Measurements from ENCODE around the gene L3MBTL3. TPM values are rescaled to one million over a fixed set of nuclear protein-coding genes. Genes with fewer than 3 reads are reported as not detected.

L3MBTL3 gene
- total RNA-seq, 2 donors from 2014 or later = 1.8 to 3.1 TPM

- DNase-seq (ENCODE audit: low spot score) = no peak
- Histone ChIP-seq H3K4me3 (no peak overlapping the region), H3K27ac (no peak overlapping the region), H3K4me1 (no peaks in the 10 kb centered on the region), H3K9me3 (no peaks in the 10 kb centered on the region), H3K27me3 (no peaks in the 10 kb centered on the region), H3K36me3 (no peaks in the 10 kb centered on the region)
- TF ChIP-seq, protein P1, sequence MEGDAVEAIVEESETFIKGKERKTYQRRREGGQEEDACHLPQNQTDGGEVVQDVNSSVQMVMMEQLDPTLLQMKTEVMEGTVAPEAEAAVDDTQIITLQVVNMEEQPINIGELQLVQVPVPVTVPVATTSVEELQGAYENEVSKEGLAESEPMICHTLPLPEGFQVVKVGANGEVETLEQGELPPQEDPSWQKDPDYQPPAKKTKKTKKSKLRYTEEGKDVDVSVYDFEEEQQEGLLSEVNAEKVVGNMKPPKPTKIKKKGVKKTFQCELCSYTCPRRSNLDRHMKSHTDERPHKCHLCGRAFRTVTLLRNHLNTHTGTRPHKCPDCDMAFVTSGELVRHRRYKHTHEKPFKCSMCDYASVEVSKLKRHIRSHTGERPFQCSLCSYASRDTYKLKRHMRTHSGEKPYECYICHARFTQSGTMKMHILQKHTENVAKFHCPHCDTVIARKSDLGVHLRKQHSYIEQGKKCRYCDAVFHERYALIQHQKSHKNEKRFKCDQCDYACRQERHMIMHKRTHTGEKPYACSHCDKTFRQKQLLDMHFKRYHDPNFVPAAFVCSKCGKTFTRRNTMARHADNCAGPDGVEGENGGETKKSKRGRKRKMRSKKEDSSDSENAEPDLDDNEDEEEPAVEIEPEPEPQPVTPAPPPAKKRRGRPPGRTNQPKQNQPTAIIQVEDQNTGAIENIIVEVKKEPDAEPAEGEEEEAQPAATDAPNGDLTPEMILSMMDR (IDR thresholded peaks at IDR 0.05) = no peak
Measured at GRCh38 chr6:130000526-130001421, 17.6 kb upstream of the L3MBTL3 start.

DNA sequence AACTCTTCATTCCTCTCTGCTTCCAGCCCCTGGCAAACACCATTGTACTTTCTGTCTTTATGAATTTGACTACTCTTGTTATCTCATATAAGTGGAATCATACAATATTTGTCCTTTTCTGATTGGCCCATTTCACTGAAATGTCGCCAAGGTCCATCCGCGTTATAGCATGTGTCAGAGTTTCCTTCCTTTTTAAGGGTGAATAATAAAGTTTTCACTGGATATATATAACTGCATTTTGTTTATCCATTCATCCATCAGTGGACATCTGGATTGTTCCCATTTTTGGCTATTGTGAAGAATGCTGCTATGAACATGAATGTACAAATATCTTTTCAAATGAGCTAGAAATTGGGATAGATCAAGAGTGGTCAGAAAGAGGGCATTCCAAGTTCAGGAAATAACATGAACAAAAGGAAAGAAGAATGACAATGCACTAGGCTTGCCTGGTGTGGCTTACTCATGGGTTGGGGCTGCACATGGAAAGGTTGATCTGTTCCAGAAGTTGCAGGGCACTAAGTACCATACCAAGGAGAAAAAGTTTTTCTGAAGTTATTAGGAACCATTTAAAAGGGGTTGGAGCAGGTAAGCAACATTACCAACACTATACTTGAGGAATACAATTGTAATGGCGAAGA, 10.0 kb upstream of the L3MBTL3 start:
- H3K4me3 ChIP-seq = no peak overlapping the region
- TF ChIP-seq, protein P1 (IDR thresholded peaks at IDR 0.05) = no peak
- no peaks in the 10 kb centered on the region for H3K4me1 ChIP-seq
- H3K36me3 ChIP-seq = no peaks in the 10 kb centered on the region
- no peak overlapping the region for H3K27ac ChIP-seq
- H3K9me3 ChIP-seq = no peaks in the 10 kb centered on the region
- H3K27me3 ChIP-seq = no peaks in the 10 kb centered on the region
- no peak for DNase-seq (ENCODE audit: low spot score)

GRCh38 chr6:130009146-130009545, 9.2 kb upstream of the L3MBTL3 start:
- Histone ChIP-seq H3K36me3 (no peaks in the 10 kb centered on the region), H3K27ac (no peak overlapping the region), H3K27me3 (no peaks in the 10 kb centered on the region), H3K4me1 (no peaks in the 10 kb centered on the region), H3K4me3 (no peak overlapping the region), H3K9me3 (no peaks in the 10 kb centered on the region)
- TF ChIP-seq, protein P1 (IDR thresholded peaks at IDR 0.05) = no peak
- no peak for DNase-seq (ENCODE audit: low spot score)

DNA sequence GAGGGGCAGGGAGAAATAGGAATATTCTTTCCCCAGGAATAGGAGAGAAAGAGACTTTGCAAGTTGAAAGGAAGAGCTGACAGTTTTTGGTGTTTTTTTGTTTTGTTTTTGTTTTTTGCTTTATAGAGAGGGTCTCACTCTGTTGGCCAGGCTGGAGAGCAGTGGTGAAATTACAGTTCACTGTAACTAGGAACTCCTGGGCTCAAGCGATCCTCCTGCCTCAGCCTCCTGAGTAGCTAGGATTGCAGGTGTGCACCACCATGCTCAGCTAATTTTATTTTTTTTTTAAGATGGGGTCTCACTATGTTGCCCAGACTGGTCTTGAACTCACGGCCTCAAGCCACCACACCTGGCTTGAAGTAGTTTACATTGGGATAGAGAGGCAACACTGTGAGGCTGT, 8.0 kb upstream of the L3MBTL3 start:
- TF ChIP-seq, protein P1 (IDR thresholded peaks at IDR 0.05) = no peak
- no peak overlapping the region for H3K27ac ChIP-seq
- H3K27me3 ChIP-seq = no peaks in the 10 kb centered on the region
- no peak overlapping the region for H3K4me3 ChIP-seq
- H3K9me3 ChIP-seq = no peaks in the 10 kb centered on the region
- no peaks in the 10 kb centered on the region for H3K4me1 ChIP-seq
- no peak for DNase-seq (ENCODE audit: low spot score)
- no peaks in the 10 kb centered on the region for H3K36me3 ChIP-seq

DNA sequence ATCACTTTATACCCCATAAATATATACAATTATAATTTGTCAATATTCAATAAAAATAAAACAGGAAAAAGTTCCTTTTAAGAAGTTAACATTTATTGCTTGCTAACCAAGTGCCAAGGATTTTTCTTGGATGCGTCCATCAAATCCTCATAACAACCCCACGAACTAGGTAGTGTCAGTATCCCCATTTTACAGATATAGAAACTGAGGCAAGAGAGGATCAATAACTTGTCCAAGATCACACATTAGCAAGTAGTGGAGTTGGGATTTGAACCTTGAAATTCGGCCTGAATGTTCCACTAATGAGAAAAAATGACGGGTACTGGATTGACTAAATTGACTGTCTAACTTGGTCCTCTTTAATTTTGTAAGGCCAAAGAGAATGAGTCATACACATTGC, 5.7 kb upstream of the L3MBTL3 start:
- no peak for DNase-seq (ENCODE audit: low spot score)
- no peaks in the 10 kb centered on the region for H3K9me3 ChIP-seq
- no peak overlapping the region for H3K4me3 ChIP-seq
- no peaks in the 10 kb centered on the region for H3K27me3 ChIP-seq
- no peaks in the 10 kb centered on the region for H3K36me3 ChIP-seq
- H3K27ac ChIP-seq = no peak overlapping the region
- no peaks in the 10 kb centered on the region for H3K4me1 ChIP-seq
- TF ChIP-seq, protein P1 (IDR thresholded peaks at IDR 0.05) = no peak
